Measurements from ENCODE around the gene VAPA.

The VAPA gene

DNA sequence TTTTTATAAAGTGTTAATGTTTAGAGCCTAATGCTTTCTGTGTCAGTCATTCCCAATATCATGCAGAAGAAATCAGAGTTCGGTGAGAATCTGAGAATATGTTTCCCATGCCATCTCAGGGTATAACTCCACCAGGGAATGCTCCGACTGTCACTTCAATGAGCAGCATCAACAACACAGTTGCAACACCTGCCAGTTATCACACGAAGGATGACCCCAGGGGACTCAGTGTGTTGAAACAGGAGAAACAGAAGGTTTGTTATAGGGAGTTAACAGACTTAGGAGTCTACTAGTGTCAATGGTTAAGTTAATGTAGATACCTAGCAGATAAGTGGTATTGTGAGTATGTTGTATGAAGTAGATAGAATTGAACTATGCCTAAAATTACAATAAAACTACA is 31.0 kb downstream of the VAPA start:
- no peak for DNase-seq

- no peak for DNase-seq
These were observed 33.0 kb downstream of the VAPA start for GRCh38 chr18:9946831-9947230.

DNA sequence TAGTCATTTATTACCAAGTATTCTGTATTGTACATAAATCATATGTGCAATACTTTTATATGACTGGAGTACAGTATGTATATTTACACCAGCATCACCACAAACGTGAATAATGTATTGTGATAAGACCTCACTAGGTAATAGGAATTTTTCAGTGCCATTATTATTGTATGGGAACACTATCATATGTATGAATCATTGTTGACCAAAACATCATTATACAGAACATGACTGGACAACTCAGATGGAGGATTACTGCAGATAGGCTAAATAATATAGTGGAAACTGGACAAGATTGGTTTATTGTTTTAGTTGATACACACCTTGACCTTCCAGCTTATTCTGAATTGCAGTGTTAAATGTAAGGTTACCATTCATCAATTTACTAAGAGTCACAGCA is 33.4 kb downstream of the VAPA start:
- no peak for DNase-seq

GRCh38 chr18:9949315-9949714 is 35.5 kb downstream of the VAPA start:
- DNase-seq, result no peak

GRCh38 chr18:9949861-9950260 is 36.0 kb downstream of the VAPA start:
- DNase-seq, result no peak

DNA sequence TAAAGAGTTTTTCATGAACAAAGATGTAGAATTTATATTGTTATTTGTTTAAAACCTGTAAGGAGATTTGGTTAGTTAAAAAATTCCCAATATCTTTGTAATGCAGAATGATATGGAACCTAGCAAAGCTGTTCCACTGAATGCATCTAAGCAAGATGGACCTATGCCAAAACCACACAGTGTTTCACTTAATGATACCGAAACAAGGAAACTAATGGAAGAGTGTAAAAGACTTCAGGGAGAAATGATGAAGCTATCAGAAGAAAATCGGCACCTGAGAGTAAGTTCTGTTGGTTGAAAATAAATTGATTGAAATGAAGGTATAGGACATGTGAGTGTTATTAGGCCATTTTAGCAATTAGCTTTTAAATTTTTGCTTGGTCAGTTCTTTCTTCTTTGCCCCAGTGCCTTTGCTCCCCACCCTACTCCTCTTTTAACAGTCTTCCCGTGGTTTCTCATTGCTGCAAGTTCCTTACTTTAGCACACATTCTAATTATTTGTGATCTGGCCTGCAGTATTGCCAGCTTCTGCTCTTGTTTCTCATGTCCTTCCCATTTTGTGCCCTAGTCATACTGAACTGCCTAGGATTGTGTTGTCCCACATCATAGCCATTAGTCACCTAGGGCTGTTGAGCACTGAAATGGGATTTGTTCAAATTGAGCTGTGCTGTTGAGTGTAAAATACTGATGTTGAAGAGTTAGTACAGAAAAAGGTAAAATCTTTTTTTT is 36.6 kb downstream of the VAPA start:
- DNase-seq, result no peak

DNA sequence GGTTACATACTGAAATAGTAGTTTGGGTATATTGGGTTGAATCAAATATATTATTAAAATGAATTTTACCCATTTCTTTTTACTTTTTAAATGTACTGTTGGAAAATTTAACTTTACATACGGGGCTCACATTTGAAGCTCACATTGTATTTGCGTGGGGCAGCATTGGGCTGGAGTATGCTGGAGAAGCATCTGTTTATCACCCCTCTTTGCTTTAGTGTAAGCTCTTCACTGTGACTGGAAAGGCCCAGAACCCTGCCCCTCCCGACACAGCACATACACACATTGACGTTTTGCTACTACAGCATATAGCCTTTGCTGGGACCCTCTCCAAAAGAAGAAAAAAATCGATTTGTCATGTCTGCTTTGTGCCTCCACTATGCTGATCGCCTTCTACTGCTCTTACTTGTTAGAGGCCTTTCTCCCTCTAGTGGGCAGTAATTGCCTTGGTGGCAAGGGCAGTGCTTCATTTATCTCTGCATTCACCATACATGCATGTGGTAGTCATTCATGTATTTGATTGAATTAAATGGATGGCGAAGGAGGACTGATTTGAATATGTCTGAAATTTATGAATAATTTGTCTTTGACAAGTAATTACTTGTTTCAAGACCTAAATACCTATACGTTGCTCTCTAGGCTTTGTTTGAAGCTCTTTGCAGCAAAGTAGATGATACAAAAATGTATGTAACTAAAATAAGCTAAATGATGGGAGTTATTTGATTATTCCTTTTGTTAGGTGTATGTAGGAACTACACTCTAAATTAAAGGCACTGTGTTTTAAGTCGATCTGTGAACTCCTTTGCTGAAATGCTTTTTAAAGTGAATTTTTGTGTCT is 37.4 kb downstream of the VAPA start:
- no peak for DNase-seq

DNA sequence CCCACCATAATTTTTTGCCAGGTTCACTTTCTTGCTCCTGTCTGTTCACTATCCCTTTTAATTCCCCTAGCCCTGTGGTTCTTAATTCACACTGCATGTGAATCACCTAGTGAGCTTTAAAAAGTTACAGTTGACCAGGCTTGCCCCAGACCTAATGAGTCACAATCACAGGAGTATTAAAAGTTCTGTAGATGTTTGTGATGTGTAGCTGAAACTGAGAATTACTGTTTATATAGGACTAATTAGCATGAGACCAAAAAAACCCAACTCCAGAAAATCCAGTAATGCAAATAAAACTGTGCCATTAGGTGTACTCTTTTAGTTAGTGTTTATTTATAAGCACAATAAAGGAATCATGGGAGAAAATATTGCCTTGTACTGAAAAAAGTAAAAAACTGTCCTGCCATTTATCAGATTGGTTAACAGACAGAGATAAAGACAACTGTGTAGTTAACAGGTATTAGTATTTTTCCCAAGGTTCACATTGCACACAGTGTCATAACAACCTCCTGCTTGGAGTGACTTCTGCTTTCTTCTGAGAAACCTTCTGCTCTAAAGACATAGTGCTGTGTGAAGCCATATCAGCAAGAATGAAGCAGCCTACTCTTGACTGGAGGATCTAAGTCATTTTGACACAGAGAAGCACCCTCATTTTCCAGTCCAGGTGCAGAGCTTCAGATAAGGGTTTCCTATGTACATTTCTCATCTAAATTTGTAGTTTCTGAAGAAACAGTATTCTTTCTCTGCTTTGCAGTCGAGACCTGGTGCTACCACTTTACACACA is 39.0 kb downstream of the VAPA start:
- no peak for DNase-seq

GRCh38 chr18:9958861-9959399 is 45.1 kb downstream of the VAPA start:
- no peak for DNase-seq

DNA sequence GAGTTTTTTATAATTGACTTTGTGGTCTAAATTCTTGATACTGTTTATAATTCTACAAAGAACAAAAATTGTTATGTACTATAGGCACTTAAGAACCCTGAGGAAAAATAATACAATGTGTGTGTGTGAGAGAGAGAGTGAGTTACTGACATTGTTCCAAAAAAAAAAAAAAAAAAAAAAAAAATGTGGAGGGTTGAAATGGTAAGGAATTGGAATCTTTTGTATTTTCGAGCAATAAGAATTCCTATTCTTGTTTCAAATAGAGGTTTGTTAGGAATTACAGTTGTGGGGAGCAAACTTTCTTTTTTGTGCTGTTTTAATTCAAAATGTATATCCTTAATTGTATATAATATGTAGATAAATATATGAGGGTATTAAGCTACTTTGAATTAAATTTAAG is 45.7 kb downstream of the VAPA start:
- DNase-seq, result no peak

DNA sequence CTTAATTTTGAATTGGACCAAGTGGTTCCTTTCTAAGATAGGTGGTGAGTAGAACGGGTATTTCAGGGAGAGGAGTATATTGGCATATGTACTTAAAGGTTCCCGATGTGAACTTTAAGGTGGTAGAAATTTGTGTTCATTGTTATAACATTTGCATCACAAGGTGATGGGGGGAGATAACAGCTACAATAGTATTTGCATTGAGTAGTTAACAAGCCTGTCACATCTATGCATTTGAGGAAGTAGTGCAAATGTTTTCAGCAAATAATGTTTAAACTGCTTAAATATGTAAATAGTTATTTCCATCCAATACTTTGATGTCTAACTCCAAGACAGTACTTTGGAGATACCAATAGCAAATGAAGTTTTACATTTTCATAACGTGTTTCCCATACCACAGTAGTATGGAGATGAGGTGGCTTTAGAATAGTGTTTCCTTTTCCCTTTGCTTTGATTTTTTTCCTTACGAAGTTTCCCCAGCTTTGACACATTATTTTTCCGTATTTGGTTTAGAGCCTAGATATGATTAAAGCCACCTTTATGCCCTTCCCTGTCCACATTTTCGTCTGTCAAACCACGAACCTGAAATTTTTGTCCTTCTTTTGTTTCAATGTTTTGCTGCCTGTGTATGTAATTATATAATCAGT is 46.6 kb downstream of the VAPA start:
- DNase-seq, result no peak

DNA sequence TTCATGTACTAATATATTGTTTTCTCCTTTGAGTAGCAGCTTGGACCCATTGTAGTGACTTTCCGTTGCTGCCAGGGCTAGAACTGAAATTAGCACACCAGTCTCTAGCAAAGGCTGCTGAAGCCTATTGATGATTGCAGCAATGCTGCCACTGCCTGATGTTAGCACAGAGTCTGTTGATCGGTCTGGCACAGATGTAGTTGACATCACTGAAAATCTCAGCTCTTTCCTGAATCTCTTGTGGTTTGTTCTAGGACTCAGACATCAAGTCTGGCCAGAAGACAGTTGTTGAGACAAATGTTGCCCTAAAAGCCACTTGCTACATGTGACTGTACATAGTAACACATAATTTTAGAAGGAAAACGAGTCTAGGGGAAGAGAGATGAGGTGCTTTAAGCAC is 47.2 kb downstream of the VAPA start:
- no peak for DNase-seq

- DNase-seq, result no peak
These were observed 52.2 kb downstream of the VAPA start for GRCh38 chr18:9965711-9966624.

- DNase-seq, result no peak
These were observed 54.4 kb downstream of the VAPA start for GRCh38 chr18:9968081-9968848.

DNA sequence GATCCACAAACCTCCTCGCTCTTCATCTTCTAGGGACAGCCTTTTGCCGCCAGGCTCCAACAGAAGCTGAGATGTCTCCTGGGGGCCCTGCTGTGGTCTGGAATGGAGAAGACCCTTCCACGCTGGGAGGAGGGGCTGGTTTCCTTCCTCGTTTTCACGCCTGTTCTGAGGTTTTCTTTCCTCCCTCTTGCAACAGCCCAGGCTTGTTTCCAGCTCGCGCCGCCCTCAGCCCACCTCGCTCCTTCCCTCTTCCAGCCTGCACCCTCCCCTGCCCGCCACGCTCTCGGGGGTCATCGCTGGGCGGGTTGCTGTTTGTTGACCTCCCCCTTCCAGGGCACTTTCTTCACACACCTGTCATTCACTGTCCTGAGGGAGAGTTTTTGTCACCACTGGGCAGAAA is 55.4 kb downstream of the VAPA start:
- no peak for DNase-seq

GRCh38 chr18:9971313-9971920 is 57.6 kb downstream of the VAPA start:
- DNase-seq, result peak; percentile 65

DNA sequence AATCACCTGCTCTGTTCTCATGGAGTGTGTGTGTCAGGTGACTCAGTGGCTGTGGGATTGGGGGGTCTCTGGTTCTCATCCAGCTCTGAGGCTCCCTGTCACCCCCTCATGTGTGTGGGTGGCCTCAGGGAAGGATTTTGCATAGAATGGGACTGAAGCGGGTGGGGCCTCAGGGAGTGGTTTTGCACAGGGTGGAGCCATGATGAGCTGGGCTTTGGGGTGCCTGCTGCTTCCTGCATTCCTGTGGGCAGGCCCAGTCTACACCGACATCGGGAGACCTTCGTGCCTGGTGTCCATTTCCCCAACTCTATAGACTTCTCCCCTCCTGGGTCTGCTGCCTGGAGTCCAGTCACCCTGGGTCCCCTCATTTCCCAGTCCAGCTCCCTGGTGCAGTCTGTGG is 59.7 kb downstream of the VAPA start:
- DNase-seq, result no peak

GRCh38 chr18:9974279-9974915 is 60.6 kb downstream of the VAPA start:
- no peak for DNase-seq

- DNase-seq, result no peak
These were observed 61.8 kb downstream of the VAPA start for GRCh38 chr18:9975658-9976057.

DNA sequence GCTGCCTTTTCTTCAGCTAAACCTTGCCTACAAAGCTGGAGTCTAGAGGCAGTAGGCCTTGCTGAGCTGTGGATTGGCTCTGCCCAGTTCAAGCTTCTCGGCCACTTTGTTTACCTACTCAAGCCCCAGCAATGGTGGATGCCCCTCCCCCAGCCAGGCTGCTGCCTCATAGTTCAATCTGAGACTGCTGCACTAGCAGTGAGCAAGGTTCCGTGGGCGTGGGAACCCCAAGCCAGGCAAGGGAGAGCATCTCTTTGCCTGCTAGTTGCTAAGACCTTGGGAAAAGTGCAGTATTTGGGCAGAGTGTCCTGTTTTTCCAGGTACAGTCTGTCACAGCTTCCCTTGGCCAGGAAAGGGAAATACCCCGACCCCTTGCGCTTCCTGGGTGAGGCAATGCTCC is 68.9 kb downstream of the VAPA start:
- DNase-seq, result no peak

All from DMS79 treated with DMSO at 0.1 percent for 48 hours (cell line).